ENCODE data around the gene NUFIP2.
"Not testable (repeated sequence)": the region's sequence is repeated elsewhere in the genome, so short reads cannot be mapped to it uniquely, and the experiment has no call there.

NUFIP2 gene

DNA sequence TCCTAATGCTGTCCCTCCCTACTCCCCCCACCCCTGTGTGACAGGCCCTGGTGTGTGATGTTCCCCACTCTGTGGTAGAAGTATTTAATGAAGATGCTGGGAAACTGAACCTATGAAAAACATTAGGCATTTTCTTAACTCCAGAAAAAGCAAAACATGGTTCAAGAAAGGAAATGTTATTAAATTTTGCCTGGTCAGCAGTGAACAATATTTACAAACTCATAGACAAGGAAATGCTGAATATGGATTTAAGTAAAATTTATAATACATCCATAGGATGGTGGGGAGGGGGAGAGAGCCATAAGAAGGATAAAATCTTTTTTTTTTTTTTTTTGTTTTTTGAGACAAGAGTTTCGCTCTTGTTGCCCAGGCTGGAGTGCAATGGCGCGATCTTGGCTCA is 58.0 kb downstream of the NUFIP2 start:
- DNase-seq: no peak

DNA sequence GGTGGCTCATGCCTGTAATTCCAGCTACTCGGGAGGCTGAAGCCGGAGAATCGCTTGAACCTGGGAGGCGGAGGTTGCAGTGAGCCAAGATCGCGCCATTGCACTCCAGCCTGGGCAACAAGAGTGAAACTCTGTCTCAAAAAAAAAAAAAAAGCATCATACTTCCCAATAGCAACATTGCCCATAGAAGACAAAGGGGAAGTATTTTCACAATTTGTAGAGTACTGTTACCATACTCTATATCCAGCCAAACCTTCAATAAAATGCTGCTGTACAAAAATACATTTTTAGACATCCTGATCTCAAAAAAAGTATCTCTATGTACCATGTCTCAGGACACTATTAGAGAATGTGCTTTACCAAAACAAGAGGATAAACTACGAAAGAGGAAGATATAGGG is 59.0 kb downstream of the NUFIP2 start:
- not testable (repeated sequence) for DNase-seq

DNA sequence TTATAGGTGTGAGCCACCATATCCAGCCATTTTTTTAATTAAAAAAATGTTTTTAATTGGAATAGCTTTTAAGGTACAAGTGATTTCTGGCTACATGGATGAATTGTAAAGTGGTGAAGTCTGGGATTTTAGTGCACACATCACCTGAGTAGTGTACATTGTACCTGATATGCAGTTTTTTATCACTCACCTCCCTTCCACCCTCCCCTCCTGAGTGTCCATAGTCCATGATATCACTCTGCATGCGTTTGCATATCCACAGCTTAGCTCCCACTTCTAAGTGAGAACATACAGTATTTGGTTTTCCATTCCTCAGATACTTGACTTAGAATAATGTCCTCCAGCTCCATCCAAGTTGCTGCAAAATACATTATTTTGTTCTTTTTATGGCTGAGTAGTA is 60.6 kb downstream of the NUFIP2 start:
- DNase-seq: no peak

DNA sequence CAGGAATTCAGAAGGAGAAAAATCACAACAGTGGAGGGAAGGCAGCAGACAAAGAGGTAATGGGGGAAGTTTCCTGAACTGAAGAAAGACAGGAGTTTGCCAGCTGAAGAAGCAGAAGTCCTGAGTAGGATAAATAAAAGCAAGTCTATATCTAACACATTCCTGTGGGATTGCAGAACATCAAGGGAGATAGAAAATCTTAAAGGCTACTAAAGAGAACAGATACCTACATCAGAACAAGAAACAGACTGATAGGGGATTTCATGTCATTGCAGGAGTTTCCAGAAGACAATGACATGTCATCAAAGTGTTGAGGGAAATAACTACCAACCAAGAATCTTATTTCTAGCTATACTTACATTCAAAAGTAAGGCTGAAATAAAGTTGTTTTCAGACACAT is 68.6 kb downstream of the NUFIP2 start:
- DNase-seq: no peak

DNA sequence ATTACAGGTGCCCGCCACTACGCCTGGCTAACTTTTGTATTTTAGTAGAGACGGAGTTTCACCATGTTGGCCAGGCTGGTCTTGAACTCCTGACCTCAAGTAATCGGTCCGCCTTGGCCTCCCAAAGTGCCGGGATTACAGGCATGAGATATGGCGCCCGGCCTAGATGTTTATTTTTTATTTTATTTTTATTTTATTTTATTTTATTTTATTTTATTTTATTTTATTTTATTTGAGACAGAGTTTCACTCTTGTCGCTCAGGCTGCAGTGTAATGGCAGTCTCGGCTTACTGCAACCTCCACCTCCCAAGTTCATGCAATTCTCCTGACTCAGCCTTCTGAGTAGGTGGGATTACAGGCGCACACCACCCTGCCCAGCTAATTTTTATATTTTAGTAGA is 72.6 kb downstream of the NUFIP2 start:
- DNase-seq: not testable (repeated sequence)

DNA sequence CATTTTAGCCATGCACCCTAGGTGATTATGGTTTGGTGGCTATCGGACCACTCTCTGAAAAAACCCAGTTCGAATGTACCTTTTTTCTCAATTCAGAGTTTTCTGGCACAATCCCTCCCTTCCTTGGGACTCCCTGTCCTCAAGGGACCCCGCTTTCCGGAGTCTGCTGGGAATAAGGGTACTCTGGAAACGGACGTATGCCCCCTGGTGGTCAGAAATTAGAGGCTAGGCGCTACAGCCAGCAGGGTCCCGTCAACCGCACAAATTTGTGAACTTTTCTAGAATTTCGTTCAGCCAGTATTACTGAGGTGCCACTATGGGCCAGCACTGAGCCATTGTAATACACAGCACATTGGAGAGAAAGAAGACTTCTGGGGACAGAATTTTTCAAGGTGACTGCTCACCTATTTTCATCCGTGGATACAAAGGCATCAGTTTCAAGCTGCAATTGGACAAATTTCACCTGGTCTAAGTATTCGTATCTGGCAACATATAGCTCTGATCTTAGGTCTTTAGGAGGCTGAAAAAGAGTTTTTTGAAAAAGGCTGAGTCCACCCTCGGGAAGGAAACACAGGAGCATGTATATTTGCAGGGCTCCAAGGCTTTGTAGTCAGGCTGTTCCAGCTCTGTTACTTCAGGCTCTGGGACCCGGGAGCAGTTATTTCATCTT is 74.4 kb downstream of the NUFIP2 start:
- peak; percentile 90 to 94 for DNase-seq

DNA sequence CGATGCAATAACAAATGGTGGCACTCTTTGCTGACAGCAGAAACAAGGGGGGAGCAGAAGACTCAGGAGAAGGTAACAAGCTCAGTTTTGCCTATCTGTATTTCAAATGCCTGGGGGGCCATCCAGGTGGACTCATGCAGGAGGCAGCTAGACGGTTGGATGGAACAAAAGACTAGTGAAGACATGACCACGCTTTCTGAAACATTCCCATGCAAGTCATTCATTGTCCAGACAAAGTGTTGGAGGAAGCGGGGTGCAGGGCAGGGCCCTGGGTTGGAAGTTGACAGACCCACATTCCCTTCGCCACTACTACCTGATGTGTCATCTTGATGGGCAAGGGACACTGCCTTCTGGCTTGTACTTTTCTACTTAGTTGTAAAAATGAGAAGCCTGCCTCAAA is 77.1 kb downstream of the NUFIP2 start:
- DNase-seq: no peak

DNA sequence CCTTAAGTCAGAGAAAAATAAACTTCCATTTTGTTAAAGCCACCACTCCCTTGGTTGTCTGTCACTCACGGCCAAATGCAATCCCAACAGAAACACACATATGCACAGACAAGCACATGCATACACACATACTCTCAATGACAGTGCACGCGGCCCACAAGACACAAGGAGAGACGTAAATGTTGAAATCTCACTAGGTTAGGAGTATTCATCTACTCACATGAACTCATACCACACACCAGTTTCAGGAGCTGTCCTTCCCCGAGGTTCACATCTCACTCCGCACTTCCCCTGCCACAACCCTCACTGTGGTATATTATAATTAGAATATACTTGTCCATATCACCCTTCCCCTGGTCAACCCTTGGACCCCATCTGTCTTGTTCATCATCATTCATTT is 77.8 kb downstream of the NUFIP2 start:
- DNase-seq: no peak

GRCh38 chr17:29215717-29216116 is 78.2 kb downstream of the NUFIP2 start:
- no peak for DNase-seq

DNA sequence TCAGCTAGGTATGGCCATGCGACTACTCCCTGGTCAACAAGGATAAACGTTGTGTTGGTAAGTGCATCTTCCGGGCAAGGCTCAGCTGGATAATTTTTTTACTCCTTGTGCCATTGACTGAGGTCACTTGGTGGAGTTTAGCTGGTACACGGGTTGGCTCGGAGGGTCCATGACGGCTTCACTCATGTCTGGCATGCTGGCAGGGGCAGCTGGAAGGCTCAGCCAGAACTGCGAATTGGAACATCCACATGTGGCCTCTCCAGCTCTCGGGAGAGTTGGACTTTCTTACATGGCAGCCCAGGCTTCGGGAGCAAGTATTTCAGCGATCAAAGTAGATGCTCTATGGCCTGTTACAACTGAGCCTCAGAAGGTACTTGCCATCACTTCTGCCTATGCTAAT is 78.8 kb downstream of the NUFIP2 start:
- no peak for DNase-seq

DNA sequence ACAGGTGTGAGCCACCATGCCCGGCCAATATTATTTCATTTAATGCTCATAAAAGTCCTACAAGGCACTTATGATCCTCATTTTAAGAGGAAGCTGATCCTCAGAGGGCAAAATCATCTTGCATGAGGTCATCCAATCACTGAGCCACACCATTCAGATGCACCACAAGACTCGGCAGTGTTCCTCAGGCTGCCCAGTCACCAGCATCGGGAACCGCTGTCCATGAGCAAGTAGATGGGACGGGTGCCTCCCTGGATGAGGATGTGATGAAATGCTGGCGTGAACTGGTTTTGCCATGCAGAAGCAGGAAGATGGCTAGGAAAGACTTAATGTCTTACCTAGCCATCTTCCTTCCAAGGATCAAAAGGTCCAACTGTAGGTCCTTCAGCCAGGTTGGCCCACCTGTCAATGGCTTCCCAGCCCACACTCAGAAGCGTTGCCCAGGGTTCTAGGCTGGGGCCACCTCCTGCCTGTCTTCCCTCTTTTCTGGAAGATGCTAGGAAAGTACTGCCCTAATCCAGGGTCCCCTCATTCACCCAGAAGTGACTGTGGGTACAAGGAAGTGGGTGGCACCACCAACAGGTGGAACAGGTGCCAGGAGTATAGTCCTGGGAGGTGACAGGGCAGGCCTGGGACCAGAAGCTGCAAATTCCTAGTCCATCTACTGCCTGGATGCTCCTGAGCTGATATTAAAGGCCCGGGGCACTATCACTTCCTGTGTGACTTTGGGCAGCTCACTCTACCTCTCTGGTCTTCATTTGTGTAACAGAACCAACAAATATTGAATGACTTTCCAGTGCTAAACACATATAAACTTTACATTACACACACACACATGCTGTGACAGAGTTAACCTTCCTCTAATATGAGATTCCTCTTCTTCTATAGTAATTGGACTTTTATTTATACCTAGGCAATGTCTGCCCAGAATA is 79.5 kb downstream of the NUFIP2 start:
- DNase-seq: no peak

DNA sequence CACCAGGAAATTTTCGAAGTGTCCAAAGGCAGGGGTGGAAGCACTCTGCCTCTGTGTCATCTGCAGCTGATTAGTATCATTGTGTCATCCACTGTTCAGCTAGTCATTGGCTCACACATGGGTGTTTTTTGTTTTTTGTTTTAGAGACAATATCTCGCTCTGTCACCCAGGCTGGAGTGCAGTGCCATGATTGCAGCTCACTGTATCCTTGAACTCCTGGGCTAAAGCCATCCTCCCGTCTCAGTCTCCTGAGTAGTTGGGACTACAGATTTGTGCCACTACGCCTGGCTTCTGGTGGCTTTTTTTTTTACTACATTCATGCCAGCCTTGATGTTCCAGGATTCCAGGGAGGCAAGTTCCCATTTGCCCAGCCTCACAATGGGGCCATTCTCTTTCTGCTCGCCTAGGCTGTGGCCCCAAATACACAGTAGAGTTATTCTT is 81.2 kb downstream of the NUFIP2 start:
- DNase-seq: no peak

GRCh38 chr17:29212094-29212631 is 81.8 kb downstream of the NUFIP2 start:
- no peak for DNase-seq

DNA sequence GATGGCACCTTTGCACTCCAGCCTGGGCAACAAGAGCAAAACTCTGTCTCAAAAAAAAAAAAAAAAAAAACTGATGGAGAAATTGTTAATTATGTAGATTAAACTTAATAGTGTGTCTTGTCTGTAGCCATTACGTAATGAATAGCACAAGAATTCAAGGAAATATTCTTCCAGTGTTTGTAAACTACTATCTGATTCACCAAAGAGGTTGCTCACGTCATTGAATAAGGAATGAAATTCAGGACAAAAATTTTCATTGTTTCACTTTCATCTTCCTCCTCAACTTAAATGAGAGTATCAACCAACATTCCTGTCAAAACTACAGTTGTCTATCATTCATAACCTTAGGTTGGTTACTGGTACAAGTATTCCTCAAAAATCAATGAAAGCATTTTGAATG is 83.1 kb downstream of the NUFIP2 start:
- no peak for DNase-seq

- no peak for DNase-seq
Measured at GRCh38 chr17:29209073-29209472, 84.9 kb downstream of the NUFIP2 start.

- DNase-seq: no peak
Measured at GRCh38 chr17:29207975-29208374, 86.0 kb downstream of the NUFIP2 start.
